Fibroblast of skin of scalp (primary cell): ENCODE data around the gene GLYATL3. TPM values are rescaled to one million over a fixed set of nuclear protein-coding genes. Genes with fewer than 3 reads are reported as not detected.
"Not testable (repeated sequence)": the region's sequence is repeated elsewhere in the genome, so short reads cannot be mapped to it uniquely, and the experiment has no call there.

ENCODE experiments used
- DNase-seq: peaks from one replicate; pipeline ENCODE4 v3.0.0-alpha.2; 2013
- polyA plus RNA-seq, 2 experiments: library from polyadenylated mRNA; unstranded; fragments of 120-200 nt; gene quantifications; one replicate each; pipeline ENCODE4 v1.2.1, GENCODE V29; 2013; ENCODE audit not compliant: insufficient read length in 2 of 2

GLYATL3 gene
- not detected for polyA plus RNA-seq (2013, experiment 1 of 2; ENCODE audit: insufficient read length)
- not detected for polyA plus RNA-seq (2013, experiment 2 of 2; ENCODE audit: insufficient read length)

DNA sequence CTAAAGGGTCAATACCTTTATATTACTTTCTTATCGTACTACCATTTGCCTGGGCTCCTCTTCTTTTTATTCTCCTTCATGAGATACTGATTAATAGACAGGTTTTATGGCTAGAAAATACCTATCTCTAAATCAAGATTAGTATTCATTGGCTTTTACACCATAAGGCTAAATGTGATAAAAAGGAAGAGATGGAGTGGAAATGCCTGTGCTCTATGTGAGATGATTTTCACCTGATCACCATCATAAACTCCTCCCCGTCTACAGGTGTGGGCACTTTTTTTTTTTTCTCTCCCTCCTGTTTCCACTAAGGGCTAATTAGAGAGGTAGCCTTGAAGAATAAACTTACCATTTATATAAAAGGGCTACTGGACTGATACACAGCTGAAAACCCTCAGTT lies at the start of gene GLYATL3:
GLYATL3 (plus strand) TSS at position 301 of the 400 bp plus-strand sequence. CDS start 12,068 bp downstream, outside the sequence.
- no peak for DNase-seq

DNA sequence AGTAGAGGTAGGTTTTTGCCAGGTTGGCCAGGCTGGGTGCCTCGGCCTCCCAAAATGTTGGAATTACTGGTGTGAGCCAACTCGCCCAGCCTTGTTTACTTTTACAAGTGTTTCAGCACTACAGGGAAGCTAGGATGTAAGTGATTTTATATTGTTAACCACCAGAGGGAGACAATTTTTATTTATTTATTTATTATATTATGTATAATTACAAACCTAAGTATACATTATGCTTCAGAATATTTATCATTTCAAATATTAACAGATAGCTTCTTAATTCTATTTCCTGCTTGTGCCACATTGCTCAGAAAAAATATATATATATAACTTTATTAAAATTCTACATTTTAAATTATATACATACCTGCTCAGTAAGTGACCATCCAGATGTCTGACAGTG lies 46.5 kb upstream of the GLYATL3 start:
- DNase-seq = no peak

DNA sequence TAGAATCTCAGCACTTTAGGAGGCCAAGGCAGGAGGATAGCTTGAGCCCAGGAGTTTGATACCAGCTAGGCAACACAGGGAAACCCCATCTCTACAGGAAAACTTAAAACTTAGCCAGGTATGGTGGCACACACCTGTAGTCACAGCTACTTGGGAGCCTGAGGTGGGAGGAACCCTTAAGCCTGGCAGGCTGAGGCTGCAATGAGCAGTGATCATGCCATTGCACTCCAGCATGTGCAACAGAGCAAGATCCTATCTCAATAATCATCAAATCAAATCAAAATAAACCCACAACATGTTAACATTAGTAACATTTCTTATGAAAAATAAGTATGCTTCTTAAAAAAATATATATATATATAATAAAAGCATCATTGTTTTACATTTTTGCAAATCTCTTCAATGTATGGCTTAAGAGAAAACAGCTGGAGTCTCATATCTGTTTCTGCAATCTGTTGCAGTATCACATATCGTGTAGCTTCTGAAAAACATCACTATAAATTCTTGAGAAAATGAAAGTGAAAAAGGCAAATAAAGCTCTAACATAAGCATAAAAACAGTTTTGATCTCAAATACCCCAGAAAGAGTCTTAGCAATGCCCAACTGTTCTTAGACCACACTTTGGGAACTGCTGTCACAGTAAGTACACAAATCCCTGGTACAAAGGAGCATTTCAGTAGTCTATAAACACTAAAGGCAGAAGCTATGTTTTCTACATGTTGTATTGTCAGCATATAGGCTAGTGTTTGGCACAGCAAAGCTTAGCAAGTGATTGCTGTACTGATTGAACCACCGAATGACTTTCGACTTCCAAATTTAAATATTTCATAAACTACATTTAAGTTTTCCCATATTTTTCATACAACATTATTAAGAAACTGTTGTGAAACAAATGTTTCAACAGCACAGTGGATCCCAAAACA lies 44.7 kb upstream of the GLYATL3 start:
- DNase-seq = no peak

DNA sequence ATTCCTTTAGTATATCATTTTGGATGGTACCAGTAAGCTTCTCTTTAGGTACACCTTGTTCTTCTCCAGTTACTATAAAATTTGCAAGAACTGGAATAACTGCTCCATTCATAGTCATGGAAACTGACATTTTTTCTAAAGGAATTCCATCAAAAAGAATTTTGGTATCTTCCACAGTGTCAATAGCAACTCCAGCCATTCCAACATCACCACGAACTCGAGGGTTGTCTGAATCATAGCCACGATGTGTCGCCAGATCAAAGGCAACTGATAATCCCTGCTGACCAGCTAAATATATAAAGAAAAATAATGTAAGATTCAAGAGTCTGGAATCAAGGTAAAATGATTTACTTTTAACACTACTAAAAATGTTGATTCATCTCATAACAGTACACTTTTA lies 42.0 kb upstream of the GLYATL3 start:
- DNase-seq = peak; percentile 29

DNA sequence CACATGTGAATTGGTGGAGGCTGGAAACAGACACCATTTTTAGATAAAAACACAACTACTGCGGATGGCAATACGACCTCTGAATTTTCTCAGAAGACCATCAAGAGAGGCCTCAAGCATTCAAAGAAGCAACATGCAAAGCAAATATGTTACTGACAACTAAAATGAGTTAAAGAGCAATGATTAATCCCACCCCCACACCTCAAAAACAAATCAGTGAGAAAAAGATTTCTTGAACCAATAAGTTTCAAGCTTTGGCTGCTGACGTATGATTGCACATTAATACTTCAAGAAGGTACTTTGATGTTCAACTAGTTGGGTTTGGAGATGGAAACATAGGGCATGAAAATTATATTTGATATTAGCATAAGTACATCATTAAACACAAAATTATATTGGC lies 37.7 kb upstream of the GLYATL3 start:
- DNase-seq = no peak

DNA sequence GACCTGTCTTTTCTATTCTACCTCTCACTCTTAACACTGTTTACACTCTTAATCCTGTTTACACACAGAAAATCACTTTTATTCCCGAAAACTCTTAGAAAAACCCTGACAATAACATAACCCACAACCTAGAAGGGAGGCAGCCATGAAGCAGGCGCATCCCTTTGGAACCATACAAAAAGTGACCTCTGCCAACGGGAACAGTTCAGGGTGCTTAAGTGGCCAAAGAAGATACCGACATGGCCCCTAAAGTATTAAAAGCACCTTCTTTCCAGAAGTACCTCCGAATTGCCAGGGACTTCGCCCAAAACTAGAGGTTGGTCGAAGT lies 37.2 kb upstream of the GLYATL3 start:
- DNase-seq = no peak

DNA sequence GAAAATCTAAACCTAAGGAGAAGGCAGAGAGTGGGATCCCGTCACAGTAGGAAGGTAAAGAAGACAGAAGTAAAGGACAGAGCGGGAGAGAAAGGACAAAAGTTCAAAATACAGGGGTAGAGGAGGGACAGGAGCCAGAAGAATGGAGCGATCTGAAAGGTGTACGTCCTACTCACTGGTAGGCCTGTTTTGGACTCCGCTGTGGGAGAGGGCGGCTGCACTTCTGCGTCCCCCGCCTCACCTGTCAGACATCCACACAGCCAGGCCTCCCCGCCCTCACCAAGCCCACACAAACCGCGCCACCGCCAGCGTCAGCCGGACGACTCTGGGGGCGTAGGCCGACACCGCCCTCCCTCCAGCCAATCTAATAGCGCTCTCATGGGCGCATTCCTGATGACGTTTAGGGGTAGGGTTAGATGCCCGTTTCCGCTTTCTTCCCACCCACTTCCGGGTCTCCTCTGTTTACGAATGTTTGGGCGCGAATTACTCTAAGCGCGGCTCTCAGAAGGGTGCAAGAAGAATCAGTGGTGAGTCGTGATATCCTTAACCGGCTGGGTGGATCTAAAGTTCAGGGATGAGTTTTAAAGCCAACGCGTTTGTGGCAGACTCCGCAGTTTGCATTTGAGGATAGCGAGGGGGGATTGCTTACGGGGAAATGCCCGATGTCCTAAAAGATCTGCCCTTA lies 36.7 kb upstream of the GLYATL3 start, which contains the start of the genes CENPQ and MMUT:
CENPQ (plus strand) TSS at position 444 of the 685 bp plus-strand sequence. CDS start 6,807 bp downstream, outside the sequence.
MMUT (minus strand) TSS at position 327 of the 685 bp plus-strand sequence. CDS start 3,787 bp downstream, outside the sequence.
- DNase-seq = peak; percentile 94

DNA sequence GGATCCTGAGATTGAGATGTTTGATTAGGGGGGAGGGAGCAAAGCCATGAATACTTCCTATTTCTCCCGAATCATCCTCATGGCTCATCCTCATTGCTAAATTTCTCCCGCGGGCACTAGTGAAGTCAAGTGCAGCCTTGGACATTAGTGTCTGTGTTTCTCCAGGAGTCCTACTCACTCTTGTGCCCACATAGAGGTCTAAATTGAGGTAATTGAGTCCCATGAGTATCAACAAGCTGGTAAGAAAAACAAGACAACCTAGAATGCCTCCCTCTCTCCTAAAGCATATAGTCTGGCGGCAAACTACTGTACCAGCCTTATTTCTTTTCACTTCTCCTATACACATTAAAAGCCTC lies 36.1 kb upstream of the GLYATL3 start:
- no peak for DNase-seq

DNA sequence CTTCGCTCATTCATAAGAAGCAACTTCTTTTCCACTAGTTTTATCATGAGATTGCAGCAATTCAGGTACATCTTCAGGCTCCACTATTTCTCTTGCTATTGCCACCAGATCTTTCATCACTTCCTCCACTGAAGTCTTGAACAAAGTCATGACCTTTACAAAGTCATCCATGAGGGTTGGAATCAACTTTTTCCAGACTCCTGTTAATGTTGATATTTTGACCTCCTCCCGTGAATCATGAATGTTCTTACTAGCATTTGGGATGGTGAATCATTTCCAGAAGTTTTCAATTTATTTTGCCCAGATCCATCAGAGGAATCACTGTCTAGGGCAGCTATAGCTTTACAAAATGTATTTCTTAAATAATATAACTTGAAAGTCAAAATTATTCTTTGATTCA lies 35.0 kb upstream of the GLYATL3 start:
- DNase-seq = no peak

DNA sequence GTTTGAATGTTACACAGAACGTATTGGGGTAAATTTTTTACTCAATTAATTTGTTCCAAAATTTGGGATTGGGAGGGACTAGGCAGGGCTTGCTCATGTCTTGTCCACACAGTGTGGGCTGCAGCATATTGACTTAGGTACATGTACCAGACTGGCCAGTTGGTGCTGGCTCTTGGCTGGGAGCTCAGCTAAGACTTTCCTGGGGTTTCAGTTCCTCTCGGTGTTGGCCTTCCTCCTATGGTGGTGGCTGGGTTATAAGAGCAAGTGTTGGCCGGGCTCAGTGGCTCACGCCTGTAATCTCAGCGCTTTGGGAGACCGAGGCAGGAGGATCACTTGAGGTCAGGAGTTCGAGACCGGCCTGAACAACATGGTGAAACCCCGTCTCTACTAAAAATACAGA lies 31.7 kb upstream of the GLYATL3 start:
- DNase-seq = no peak

DNA sequence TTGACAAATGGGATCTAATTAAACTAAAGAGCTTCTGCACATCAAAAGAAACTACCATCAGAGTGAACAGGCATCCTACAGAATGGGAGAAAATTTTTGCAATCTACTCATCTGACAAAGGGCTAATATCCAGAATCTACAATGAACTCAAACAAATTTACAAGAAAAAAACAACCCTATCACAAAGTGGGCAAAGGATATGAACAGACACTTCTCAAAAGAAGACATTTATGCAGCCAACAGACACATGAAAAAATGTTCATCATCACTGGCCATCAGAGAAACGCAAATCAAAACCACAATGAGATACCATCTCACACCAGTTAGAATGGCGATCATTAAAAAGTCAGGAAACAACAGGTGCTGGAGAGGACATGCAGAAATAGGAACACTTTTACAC lies 23.2 kb upstream of the GLYATL3 start:
- not testable (repeated sequence) for DNase-seq

DNA sequence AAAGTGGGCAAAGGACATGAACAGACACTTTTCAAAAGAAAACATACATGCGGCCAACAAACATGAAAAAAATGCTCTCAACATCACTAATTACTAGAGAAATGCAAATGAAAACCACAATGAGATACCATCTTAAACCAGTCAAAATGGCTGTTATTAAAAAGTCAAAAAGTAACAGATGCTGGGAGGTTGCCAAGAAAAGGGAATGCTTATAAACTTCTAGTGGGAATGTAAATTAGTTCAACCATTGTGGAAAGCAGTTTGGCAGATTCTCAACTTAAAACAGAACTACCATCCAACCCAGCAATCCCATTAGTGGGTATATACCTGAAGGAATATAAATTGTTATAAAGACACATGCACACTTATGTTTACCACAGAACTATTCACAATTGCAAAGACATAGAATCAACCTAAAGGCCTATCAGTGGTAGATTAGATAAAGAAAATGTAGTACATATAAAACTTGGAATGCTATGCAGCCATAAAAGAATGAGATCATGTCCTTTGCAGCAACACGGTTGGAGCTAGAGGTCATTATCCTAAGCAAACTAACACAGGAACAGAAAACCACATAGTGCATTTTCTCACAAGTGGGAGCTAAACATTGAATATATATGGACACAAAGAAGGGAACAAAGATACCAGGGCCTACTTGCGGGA lies 20.3 kb upstream of the GLYATL3 start:
- DNase-seq = no peak

DNA sequence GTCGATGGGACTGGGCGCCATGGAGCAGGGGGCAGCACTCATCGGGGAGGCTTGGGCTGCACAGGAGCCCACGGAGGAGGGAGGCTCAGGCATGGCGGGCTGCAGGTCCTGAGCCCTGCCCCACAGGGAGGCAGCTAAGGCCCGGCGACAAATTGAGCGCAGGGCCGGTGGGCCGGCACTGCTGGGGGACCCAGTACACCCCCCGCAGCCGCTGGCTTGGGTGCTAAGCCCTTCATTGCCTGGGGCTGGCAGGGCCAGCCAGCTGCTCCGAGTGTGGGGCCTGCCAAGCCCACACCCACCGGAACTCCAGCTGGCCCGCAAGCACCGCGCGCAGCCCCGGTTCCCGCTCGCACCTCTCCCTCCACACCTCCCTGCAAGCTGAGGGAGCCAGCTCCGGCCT lies 17.9 kb upstream of the GLYATL3 start:
- not testable (repeated sequence) for DNase-seq

DNA sequence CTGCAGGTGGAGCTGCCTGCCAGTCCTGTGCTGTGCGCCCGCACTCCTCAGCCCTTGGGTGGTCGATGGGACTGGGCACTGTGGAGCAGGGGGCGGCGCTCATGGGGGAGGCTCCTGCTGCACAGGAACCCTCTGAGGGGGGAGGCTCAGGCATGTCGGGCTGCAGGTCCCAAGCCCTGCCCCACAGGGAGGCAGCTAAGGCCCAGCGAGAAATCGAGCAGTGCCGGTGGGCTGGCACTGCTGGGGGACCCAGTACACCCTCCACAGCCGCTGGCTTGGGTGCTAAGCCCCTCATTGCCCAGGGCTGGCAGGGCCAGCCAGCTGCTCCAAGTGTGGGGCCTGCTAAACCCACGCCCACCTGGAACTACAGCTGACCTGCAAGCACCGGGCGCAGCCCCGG lies 16.3 kb upstream of the GLYATL3 start:
- not testable (repeated sequence) for DNase-seq

DNA sequence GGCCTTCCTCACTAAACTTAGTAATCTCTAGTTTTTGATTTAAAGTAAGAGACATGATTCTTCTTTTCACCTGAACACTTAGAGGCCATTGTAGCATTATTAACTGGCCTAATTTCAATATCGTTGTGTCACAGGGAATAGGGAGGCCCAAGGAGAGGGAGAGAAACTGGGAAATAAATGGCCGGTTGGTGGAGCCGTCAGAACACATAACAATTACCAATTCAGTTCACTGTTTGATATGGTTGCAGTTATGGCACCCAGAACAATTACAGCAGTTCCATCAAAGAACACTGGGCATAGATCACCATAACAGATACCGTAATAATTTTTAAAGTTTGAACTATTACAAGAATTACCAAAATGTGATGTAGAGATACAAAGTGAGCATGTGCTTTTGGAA lies 9.1 kb upstream of the GLYATL3 start:
- DNase-seq = no peak

DNA sequence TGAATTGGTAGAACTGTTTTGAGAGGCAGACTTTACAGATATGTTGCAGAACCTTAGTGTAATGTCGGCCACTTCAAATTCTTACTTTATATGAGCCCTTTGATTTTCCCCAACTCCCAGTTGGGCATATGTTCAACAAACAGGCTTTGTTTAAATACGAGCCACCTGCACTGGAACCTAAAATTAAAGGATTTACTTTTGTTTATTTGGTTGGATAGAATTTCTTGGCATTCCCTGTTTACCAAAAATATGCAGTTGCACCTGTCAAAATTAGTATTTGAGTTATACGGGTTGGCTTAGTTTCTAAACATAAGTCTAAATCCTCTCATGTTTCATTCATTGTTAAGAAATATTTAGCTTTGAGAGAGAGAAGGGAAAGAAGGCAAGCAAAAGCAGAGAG lies 2.4 kb upstream of the GLYATL3 start:
- DNase-seq = no peak

DNA sequence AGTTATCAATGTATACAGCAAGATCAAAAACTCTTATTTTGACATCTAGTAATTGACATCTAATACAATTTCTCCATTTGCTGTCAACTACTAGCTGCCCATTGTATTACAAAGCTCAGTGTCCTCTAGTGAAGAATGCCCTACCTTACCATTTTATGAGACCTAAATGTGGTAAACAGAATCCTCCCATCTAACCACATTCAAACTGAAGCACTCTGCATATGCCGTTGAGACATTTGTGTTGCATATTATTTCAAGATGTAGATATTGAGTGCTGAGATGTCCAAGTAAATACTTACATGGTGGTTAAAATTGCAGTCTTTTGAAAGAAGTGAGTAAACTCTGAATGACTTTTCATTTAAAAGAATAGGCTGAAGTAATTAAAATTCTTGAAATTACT lies 597 bp upstream of the GLYATL3 start:
- no peak for DNase-seq

DNA sequence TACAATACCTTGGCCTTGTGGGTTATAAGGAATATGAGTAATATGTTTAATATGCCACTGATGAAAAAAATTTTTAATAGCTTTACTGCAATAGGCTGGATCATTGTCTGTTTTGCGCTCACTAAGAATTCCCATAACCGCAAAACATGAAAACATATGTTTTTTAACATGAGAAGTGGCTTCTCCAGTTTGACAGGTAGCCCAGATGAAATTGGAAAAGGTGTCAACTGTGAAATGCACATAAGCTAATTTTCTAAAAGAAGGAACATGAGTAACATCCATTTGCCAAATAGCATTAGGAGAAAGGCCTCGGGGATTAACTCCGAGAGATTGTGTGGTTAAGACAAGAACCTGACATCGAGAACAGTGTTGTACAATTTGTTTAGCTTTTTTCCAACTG lies 4.9 kb downstream of the GLYATL3 start:
- no peak for DNase-seq

DNA sequence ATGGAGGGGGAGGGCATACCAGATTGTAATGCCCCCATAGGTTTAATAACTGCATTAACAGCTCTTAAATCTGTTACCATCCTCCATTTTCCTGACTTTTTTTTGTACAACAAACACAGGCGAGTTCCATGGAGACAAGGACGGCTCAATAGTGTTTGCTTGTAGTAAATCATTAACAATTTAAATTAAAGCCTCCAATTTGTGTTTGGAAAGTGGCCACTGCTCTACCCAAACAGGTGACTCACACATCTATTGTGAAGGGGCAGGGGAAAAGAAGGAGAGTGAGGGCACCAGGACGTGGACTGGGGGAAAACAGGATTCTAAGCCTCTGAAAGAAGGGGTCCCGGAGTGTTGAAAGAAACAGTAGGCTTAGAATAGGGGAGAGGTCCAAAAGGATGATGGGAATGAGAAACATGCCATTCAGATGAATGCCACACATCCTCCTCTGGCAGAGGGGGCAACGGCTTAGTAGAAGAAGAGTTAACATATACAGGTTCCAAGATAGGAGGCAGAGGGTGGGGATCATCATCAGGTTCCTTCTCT lies 6.9 kb downstream of the GLYATL3 start:
- no peak for DNase-seq

DNA sequence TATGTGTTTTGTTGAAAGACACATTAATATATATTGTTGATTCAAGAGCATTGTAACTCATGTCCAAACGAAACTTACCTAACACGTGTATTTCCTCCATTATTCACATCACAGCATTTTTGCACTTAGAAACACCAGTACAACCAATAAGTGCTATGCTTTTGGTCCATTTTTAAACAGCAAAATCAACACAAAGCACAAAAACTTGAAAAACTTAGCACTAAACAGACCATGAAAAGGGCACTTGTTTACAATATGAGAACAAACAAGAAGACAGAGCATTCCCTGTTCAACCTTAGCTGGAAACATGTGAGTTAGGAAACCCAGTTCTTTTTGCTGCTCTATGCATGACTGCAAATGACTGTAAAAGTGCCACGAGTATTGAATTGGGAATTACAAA lies 9.6 kb downstream of the GLYATL3 start:
- no peak for DNase-seq

DNA sequence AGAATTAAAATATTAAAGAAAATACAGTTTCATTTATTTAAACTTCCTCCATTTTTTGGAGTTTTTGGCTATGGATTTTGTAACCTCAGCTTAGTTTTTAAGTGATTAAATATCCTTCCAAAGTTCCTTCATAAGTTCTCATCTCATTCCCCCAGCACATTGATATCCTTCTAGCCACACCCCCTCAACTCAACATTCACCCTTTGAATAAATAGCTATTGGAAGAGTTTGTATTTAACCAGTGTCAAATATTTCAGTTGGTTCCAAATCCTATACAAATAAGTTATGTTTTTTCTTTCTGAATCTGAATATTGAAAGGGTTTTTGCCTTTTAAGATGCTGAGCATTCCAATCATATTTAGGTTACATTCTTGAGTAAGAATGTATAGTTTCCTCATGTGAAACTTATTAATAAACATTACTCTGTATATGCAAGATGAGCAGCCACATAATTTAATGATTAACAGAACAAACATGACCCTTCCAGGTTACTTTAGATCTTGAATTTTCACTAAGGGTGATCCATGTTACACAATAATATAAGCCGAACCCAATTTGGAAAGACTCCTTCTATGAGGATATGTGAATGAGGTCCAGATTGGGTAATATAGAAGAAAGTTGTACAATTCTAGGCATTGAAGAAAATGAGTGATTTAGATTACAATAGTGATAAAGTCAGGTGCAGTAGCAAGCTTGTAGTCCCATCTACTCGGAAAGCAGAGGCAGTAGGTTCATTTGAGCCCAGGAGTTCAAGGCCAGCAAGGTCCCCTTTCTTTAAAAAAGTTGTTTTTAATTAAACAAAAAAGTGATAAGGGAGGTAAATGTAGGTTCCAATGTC lies 13.6 kb downstream of the GLYATL3 start:
- peak; percentile 71 for DNase-seq
